Tibial artery (tissue), 4 donors: Measurements from ENCODE around the gene TCOF1.

ENCODE experiments used
- DNase-seq, 2 donors: peaks; one replicate each; pipeline ENCODE4 v3.0.0-alpha.2; 2019
- H3K27ac ChIP-seq, 2 donors: fragments of 200-600 bp; sonication (generic) in 1 of 2; 1 replicate in 1 of 2; 2 replicates in 1 of 2; pipeline ENCODE4 v1.5.1; 2018 to 2019; ENCODE audit warnings: mild to moderate bottlenecking in 1 of 2
- H3K27me3 ChIP-seq, 2 donors: fragments of 200-600 bp; sonication (generic) in 1 of 2; one replicate each; pipeline versions ENCODE4 v1.5.1 to v1.6.0; 2016 to 2019
- H3K36me3 ChIP-seq, 3 donors: fragments of 200-600 bp; sonication (generic) in 2 of 3; one replicate each; pipeline ENCODE4 v1.5.1; 2016 to 2019; ENCODE audit warnings: mild to moderate bottlenecking in 2 of 3
- H3K4me1 ChIP-seq, 4 donors: fragments of 200-600 bp; sonication (generic) in 2 of 4; 1 replicate in 3 of 4; 2 replicates in 1 of 4; pipeline ENCODE4 v1.5.1; 2016 to 2019
- H3K4me3 ChIP-seq, 2 donors: fragments of 200-600 bp; sonication (generic) in 1 of 2; 1 replicate in 1 of 2; 2 replicates in 1 of 2; pipeline ENCODE4 v1.5.1; 2018 to 2019; ENCODE audit warnings: mild to moderate bottlenecking in 2 of 2
- H3K9me3 ChIP-seq, 3 donors: fragments of 200-600 bp; sonication (generic) in 1 of 3; one replicate each; pipeline ENCODE4 v1.5.1; 2016 to 2019
- intact Hi-C: fragments of 100-400 bp; cut with DNase I; formaldehyde crosslinking; loops from one replicate; pipeline ENCODE4 v1.15.0; 2023; ENCODE audit warnings: low total_unique reads
- TF ChIP-seq, protein P1 (sequence below), 2 experiments: fragments of 200-600 bp in 1 of 2; fragments of 450-650 bp in 1 of 2; IDR thresholded peaks; one replicate each; pipeline ENCODE4 v1.5.1; 2017 to 2019; ENCODE audit warnings: antibody characterized with exemption in 2 of 2, mild to moderate bottlenecking in 1 of 2, moderate library complexity in 1 of 2

The TCOF1 gene

DNA sequence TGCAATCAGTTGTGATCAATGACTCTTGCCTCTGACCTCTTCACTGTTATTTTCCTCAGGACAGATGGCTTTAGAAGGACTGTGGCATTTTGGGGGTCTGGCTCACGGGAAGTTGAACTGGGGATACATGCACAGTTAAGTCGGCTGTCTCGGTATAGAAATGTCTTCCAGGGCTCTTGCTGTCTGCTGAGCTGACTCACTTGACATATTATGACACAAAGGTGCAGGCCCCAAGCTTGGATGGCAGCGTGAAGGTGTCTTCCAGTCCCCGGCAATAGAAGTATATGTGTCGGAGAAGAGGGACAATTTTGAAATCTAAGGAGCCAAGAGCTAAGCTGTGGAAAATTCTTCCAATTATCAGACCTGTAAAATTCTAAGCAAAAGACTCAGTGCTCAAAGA, 45.0 kb upstream of the TCOF1 start:
- H3K4me1 ChIP-seq: no peaks in the 10 kb centered on the region
- H3K9me3 ChIP-seq: no peaks in the 10 kb centered on the region
- H3K4me3 ChIP-seq: no peak overlapping the region
- H3K27me3 ChIP-seq: peaks cover 0 to 6% of the 10 kb centered on the region in 2 donors
- DNase-seq: no peak
- no peak overlapping the region for H3K27ac ChIP-seq
- intact Hi-C loops: no loop called here
- TF ChIP-seq, protein P1, sequence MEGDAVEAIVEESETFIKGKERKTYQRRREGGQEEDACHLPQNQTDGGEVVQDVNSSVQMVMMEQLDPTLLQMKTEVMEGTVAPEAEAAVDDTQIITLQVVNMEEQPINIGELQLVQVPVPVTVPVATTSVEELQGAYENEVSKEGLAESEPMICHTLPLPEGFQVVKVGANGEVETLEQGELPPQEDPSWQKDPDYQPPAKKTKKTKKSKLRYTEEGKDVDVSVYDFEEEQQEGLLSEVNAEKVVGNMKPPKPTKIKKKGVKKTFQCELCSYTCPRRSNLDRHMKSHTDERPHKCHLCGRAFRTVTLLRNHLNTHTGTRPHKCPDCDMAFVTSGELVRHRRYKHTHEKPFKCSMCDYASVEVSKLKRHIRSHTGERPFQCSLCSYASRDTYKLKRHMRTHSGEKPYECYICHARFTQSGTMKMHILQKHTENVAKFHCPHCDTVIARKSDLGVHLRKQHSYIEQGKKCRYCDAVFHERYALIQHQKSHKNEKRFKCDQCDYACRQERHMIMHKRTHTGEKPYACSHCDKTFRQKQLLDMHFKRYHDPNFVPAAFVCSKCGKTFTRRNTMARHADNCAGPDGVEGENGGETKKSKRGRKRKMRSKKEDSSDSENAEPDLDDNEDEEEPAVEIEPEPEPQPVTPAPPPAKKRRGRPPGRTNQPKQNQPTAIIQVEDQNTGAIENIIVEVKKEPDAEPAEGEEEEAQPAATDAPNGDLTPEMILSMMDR (IDR thresholded peaks at IDR 0.05): no peak
- H3K36me3 ChIP-seq: no peaks in the 10 kb centered on the region

DNA sequence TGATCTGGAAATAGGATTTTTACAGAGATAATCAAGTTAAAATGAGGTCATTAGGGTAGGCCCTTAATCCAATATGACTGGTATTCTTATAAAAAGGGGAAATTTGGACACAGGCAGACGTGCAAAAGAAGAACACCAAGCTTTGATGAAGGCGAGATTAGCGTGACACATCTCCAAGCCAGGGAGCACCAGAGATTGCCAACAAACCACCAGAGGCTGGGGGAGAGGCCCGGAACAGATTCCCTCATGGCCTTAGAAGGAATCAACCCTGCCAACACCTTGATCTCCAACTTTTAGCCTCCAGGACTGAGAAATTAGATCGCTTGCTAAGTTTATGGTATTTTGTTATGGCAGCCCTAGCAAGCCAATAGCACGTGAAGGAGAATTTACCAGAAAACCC, 44.0 kb upstream of the TCOF1 start:
- TF ChIP-seq, protein P1 (IDR thresholded peaks at IDR 0.05): no peak
- H3K4me3 ChIP-seq: no peak overlapping the region
- H3K36me3 ChIP-seq: no peaks in the 10 kb centered on the region
- DNase-seq: no peak
- no peaks in the 10 kb centered on the region for H3K9me3 ChIP-seq
- H3K27me3 ChIP-seq: peaks cover 0 to 6% of the 10 kb centered on the region in 2 donors
- intact Hi-C loops: no loop called here
- H3K4me1 ChIP-seq: no peaks in the 10 kb centered on the region
- H3K27ac ChIP-seq: no peak overlapping the region

DNA sequence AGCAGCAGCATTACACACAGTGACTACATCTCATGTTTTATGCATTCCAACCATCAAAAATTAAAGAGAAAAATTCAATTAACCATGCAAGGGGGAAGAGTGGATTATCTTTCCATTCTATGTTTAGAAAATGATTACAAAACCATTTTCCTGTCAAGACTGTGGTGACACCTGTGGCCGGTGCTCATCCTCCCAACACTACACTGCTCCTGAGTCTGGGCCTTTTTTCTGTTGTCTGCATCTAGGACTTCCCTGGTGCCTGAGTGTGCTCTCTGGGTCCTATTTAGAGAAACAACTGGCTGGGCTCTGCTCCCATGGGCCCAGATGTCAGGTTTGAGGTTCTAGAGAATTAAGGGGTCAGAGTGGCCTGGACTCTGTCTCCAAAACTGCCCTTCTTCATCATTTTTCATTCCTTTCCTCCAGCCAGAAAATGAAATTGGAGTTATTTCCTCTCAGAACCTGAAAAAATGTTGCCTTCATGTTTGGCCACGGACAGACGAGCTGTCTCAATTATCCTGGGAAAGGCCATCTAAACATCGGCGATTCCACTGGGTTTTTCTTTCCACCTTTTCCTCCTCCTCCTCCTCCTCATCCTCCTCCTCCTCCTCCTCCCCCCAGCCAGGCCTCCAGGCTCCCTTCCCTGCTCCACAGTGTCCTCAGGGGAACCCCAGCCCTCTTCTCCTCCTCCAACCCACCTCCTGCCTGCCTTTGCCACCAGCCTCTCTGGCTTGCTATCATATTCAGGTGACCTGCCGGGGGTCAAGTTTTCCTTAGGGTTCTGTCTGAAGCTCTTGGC, 43.4 kb upstream of the TCOF1 start:
- TF ChIP-seq, protein P1 (IDR thresholded peaks at IDR 0.05): no peak
- no peak for DNase-seq
- H3K4me1 ChIP-seq: peaks cover 0 to 3% (median 0%) of the 10 kb centered on the region in 4 donors
- intact Hi-C loops: no loop called here
- H3K27me3 ChIP-seq: peaks cover 0 to 5% of the 10 kb centered on the region in 2 donors
- H3K36me3 ChIP-seq: no peaks in the 10 kb centered on the region
- H3K27ac ChIP-seq: no peak overlapping the region
- H3K4me3 ChIP-seq: no peak overlapping the region
- H3K9me3 ChIP-seq: no peaks in the 10 kb centered on the region

DNA sequence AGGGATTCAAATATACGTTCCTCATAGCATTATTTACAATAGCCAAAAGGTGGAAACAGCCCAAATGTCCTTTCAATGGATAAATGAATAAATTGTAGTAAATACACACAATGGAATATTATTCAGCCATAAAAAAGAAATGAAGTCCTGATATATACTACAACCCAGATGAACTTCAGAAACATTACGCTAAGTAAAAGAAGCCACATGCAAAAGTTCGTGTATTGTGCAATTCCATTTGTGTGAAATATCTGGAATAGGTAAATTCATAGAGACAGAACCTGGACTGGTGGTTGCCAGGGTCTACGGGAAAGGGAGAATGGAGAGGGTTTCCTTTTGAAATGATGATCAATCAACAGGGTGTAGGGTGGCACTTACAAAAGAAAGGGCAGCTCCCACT, 42.3 kb upstream of the TCOF1 start:
- Histone ChIP-seq H3K36me3 (no peaks in the 10 kb centered on the region), H3K9me3 (no peaks in the 10 kb centered on the region), H3K4me1 (peaks cover 0 to 3% (median 0%) of the 10 kb centered on the region in 4 donors), H3K27ac (no peak overlapping the region), H3K27me3 (no peaks in the 10 kb centered on the region), H3K4me3 (no peak overlapping the region)
- intact Hi-C loops: no loop called here
- no peak for DNase-seq
- TF ChIP-seq, protein P1 (IDR thresholded peaks at IDR 0.05): no peak

DNA sequence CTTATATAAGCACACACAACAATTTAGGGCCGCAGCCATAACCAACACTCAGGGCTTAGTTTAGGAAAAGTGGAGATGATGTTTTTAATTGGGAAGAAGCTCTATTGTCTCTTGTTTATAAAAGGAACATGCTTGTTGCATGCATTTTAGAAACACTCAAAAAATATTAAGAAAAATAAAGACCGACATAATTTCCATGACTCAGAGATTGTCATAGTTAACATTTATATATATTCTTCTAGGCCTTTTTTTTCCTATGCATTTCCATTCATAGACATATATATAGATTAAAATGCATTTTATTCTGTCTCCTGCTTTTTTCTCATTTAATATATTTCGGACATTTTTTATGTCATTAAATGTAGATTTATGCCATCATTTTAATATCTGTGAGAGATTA, 41.2 kb upstream of the TCOF1 start:
- no peaks in the 10 kb centered on the region for H3K36me3 ChIP-seq
- no peak overlapping the region for H3K4me3 ChIP-seq
- H3K9me3 ChIP-seq: no peaks in the 10 kb centered on the region
- TF ChIP-seq, protein P1 (IDR thresholded peaks at IDR 0.05): no peak
- H3K4me1 ChIP-seq: peaks cover 0 to 3% (median 0%) of the 10 kb centered on the region in 4 donors
- H3K27ac ChIP-seq: no peak overlapping the region
- intact Hi-C loops: no loop called here
- no peak for DNase-seq
- H3K27me3 ChIP-seq: no peaks in the 10 kb centered on the region
